Kidney capillary endothelial cell (primary cell): Measurements from ENCODE around the gene LSAMP.
A peak's percentile ranks its signal among the peaks of the same experiment; 100 is the strongest.

Experiments used
- DNase-seq: peaks from one replicate; pipeline ENCODE4 v3.0.0-alpha.2; 2018; ENCODE audit warnings: low spot score

The LSAMP gene

DNA sequence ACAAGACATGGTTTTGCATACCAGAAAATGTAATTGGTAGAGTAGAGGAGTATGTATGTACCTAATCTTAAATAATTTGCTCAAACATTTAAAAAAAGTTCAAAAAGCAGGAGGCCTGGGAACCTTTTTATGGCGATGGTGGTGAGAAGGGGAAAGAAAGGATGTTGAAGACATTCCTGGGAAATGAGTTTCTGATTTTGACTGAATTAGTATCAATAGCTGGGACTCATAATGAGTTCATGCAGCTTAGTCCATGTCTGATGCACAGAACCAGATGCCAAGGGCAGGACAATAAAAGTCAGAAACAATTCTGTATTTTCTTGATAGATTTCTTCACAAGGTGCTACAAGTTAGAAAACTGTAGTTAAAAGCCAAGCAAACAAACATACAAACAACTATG lies 426.6 kb downstream of the LSAMP start:
- no peak for DNase-seq

DNA sequence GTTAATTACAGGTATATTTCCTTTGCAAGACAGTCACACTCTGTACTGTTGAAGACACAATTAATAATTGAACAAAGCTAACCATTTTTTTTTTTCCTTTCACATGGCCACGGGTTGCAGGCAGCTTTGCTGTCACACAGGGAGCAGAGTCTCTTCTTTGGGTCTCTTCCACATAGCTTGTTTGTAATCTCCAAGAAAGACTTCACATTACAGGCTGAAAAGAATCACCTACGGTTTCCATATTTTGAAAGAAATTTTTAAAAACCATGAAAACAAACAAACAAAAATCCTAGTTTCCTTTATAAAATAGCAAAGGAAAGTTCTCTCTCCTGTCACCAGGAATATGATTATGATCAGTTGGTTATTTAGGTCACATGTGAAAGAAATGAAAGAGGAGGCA lies 429.4 kb downstream of the LSAMP start:
- no peak for DNase-seq

DNA sequence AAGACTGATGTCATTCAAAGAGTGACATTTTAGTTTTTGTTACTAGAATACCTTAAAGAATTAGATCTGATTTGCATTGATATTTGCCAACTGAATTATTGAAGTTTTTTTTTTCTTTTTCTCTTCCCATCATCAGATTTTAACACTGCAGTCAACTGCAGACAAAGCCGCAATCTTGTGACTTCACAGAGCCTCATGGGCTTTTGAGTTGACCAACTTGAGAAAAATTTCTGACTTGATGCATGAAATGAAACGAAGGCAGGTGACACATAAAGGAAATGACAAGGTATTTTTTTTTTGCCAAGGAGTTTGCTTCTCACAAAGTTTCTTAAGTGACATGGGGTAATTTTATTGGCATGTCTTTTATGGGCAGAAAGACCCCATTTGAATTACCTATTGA lies 438.3 kb downstream of the LSAMP start:
- no peak for DNase-seq

DNA sequence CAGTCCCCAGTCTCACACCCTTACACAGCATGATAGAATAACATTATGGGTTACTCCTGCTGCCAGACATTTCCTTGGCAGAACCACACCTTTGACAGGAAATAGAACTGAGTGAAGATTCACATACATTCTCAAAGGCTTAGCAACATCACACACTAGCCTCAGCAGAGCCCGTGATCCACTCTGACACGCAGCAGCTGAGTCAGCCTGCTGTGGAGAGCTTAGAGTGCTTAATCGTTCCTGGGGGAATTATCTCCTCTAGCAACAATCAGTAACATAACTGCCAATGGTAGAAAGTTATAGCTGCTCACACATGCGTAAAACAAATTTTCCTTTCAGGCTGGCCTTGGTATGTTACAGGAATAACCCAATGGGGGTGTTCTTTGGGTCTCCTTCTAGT lies 439.9 kb downstream of the LSAMP start:
- DNase-seq = peak; percentile 67

DNA sequence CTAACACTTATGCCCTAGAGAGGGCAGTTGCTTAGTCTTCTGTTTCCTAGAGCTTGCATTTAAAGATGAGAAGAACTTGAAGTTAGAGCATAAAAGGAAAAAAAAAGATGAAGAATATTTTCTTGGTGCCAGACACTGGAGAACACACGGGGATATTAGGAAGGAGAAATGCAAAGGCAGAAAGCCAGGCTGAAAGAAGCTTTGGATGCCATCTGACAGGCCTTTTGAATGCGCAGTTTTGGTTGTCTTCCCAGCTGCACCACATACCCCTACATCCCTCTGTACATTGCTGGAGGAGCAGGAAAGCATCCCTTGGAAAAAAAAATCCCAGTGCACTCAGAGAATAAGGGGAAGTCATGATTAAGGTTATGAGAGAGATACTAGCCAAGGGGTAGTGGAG lies 443.1 kb downstream of the LSAMP start:
- DNase-seq = no peak

DNA sequence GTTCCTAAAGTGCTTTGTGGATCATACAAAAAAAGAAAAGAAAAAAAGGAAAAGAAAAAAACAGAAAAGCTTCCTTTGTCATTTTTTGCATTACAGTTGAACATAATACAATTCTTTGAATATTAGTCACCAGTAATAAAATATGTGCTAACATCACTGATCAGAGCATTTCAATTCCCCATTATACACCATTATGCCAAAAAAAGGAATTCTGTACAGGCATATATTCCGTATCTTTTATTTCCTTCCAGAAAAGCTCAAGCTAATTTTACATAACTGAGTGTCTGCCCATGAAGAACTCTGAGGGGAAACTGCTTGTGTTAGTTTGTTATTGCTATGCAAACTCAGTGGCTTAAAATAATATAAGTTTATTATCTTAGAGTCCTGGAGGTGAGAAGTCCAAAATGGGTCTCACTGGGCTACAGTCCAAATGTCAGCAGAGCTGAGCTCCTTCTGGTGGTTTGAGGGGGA lies 444.1 kb downstream of the LSAMP start:
- no peak for DNase-seq

DNA sequence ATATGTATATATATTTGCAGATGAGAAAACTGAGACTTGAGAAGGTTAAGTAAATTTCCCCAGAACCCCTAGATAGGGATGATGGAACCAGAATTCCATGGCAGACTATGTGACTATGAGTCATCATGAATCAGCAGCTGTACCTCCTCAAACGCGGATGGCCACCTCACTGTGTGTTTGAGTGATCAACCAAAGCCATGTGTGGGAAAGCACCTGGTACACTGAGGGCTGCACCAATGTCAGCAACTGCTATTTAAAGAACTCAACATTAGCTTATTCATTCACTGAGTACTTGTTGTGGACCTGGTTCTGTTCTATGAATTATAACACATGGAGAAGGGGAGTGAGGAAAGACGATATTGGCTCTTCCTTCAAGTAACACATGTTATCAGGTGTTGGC lies 445.0 kb downstream of the LSAMP start:
- no peak for DNase-seq

DNA sequence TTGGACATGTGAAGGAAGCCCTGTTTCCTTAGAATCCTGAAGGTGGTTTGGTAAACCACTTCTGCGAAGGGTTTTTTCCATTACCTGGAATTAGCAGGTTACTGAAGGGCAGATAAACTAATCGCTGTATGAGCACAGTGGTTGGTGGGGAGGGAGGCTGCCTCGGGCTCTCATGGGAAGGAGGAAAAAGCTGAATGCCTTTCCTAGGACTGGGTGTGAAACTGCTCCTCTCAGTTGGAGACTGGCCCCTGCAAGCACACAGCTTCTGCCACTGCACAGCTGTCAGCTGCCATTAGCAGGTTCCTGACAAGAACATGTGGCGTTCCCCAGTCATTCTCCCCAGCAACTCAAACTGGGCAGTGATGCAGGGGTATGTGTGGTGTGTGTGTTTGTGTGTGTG lies 445.7 kb downstream of the LSAMP start:
- DNase-seq = no peak

DNA sequence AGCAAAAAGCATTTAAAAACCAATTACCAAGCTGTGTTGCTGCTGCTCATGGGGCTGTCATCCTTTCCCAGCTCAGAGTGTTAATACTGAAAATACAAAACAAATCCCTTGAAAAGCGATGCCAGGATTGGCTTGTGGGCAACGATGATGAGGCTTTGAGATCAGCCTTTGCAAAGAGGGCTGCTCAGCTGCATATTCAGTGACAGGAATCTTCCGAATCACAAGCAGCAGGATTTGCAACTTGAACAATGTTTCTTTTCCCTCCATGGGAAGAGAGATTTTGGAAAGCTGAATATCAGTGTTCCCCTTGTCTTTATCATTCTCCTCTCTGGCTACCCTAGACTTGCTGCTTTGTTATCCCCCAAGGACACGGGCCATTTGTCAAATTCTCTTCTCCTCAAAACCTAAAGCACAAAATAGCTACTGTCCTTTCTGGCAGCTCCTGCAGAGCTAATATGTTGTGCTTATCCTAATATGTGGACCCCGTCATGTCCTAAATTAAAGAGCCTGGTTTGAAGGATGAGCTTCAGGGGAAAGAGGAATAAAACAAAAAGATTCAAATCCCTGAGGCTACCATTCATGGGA lies 446.2 kb downstream of the LSAMP start:
- DNase-seq = no peak

DNA sequence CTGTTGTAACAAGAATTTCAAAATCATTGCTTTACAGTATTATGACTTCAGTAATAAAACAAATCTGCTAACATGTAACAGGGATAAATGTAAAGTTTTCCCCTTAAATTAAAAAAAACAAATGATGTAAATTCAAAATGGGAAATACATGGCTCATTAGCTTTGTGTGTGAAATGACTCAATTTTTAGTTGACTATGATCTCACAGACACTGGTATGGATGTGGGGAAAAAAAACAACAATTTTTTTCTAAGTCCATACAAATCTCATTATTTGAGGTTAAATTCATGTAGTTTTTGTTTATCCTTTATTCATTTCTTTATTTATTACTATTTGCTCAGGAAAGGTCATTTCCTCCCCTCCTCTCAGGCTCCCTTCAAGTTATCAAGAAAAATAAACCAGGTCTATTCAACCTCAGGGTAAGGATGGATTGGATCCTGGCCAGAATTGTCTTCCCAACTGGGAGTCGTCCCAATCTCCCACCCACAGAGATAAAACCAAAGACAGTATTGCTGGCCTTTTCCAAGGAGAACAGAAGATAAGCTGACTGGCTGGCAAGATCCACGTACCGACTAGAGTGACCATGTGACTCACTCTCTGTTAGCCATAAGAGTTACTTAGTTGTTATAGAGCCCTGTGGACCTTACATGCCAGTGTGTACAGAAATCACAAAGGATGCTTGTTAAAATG lies 448.7 kb downstream of the LSAMP start:
- no peak for DNase-seq

DNA sequence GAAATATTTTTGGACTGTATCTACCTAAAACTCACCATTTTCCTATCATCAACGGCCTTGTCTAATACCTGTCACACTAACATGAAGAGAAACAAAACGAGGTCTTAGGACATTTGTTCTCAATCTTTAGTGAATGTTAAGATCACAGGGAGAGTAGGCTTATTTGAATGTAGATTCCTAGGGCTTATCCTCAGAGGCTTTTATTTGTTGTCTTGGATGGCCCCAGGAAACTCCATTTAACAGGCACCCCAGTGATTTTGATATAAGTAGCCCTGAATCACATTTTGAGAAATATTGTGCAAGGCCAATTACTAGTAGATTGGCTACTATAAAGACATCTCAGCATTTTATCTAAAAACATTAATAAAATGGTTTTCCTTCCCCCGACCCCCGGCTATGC lies 454.6 kb downstream of the LSAMP start:
- no peak for DNase-seq

DNA sequence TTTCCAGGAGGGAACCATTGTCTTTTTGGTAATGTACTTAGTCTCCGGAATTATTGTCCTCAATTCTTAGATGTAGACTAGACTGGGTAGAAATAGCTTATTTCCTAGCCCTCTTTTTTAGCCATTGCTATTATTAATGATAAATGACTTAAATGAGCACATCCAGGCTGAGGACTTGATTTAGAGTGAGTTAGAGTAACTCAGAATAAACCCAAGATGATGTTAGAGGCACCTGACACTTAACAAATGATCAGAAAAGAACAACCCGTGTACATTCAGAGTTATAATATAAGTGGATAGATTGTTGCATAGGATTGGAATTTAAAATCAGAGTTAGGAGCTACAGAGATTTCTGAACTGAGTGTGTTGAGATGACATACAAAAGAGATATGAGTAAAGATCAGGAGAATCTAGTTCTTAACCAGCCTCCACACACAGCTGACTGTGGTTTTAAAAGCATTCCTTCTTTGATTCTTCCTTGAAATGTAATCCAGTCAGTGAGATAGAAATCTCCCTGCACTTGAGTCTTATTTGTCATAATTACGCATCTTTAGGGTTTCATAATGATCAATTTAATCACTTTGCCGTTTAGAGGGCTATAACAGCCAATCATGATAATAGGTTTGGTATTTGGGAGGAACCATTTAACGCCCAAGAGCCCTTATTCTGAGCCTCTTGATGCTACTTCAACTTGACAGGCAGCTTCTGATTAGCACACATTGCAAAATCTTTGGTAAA lies 455.4 kb downstream of the LSAMP start:
- DNase-seq = no peak

DNA sequence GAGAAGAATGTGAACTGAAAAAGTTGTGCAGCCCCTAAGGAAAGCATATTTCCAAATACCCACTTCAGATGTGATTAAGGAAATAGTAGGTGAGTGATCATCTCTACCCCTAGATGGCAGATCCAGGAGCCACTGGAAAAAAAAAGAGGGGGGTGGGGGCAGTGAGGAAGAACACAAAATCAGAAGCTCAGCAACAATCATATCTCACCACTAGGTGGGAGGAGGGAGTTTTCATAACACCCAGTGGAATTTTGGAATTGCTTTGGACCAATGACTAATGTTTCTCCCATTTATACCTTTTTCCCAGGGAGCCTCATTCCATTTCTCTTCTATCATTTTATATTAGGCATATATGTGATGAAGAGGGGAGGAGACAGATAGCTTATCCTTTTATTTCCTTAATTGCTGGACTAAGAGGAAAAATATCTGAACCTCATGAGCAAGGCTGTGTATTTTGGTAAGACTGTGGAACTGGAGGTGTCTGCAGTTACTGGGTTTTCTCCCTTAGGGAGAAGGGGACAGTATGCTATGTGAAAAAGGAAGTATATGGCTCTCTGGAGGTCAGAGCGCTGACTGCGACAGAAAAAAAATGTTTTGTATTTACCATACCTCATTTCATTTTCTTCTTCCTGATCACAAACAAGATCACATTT lies 458.6 kb downstream of the LSAMP start:
- DNase-seq = no peak

DNA sequence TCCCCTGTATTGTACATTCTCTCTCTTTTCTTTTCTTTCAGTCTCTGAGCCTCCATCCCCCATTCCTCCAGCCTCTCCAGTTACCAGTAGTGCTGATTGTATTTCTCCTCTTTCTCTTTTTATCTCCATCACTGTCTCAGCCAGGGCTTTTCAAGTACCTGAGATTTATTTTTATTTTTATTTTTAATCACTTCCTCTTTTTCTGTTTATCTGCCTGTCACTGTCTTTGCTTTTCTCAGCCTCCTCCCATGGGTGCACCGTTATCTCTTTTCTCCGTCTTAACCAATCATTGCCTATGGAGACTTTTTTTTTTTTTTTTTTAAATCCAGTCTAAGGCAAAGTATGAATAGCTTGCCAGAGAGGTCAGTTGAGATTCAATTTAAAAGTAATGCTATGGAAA lies 462.7 kb downstream of the LSAMP start:
- no peak for DNase-seq

DNA sequence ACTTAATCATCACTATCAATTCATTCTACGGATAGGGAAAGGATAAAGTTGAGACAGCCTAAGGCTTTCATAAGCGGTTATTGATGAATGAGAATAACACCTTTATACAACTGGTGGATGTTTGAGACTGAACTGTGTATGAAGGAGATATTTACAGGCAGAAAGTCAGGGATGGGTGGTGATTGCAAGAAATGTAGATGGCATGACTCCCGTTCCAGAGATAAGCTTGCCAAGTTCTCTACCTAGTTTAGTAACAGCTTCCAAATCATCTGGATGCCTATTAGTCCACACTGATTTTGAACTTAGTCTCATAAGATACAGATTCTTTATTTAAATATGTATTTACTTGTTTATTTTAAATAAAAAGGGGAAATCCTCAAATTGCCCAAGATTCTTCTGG lies 463.2 kb downstream of the LSAMP start:
- no peak for DNase-seq

DNA sequence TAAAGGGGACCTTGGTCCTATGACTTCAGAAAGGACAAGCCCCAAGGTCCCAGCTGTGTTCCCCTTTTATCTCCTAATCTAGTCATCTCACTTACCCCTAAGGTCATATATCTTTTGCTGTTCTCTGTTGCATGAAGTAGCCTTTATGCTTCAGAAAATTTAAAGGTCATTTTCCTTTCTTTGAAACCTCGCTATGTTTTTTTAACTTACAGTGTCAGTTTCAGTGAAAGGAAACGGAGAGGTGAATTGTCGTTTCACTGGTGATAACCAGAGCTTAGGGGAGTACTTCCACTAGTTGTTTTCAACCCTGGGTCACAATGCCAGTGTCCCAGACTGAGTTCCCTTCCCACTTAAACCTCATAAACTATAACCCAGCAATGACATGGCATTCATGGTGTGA lies 464.6 kb downstream of the LSAMP start:
- no peak for DNase-seq

DNA sequence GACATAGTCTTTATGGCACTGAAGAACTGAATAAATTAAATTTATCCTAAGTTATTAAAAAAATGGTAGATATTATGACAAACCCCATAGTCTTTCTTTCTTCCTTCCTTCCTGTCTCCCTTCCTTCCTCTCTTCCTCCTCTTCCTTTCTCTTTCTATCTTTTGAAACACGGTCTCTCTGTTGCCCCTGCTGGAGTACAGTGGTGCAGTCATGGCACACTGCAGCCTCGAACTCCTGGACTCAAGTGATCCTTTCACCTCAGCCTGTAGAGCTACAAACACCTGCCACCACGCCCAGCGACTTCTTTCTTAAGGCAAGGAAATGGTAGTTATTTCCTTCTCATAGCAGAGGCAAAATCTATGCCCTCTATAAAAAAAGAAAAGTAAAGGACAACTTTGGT lies 467.4 kb downstream of the LSAMP start:
- no peak for DNase-seq

DNA sequence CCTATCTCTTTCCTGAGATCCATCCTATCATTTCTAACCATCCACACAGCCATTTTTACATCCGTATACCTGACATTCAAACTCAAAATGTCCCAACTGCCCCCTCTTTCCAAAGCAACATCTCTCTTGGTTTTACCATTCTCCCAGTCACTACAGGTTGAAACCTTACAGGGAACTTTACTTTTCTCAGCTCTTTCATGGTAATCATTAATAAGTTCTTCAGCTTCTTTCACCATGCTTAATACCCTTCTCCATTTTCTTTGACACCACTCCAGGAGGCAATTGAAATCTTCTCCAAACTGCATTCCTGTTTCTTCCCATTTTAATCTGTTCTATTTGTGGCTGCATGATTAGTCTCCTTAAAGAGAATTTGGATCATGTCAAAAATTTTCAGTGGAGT lies 469.5 kb downstream of the LSAMP start:
- DNase-seq = no peak

DNA sequence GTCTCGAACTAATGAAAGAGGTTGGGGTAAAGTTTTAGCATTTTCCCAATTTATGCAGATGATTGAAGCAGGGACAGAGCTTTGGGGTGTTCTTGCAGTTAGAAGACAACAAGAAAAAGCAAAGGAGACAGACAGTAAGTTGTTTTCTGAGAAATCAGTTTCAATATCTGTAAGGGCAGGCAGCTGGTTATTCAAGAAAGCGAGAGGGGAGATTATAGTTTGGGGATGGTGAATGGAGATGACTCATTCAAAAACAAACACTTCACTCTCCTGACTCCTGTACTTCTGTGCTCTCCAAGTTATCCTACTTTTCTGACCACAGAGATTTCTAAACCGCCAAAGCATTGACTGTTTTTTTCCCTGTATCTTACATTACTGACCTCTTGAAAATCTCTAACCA lies 469.9 kb downstream of the LSAMP start:
- no peak for DNase-seq

DNA sequence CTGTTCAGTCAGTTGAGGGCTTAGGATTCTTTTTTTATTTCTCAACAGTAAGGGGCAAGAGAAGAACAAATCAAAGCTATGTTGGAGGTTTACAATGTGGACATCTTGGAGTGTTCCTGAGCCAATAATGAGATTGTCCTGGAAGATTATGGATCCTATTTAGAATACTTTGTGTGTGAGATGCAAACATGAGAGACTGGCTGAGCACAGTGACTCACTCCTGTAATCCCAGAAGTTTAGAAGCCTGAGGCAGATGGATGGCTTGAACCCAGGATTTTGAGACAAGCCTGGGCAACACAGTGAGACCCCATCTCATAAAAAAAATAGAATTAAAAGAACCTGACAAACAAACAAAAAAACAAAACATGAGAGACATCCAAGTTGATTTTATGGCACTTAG lies 470.3 kb downstream of the LSAMP start:
- DNase-seq = no peak

DNA sequence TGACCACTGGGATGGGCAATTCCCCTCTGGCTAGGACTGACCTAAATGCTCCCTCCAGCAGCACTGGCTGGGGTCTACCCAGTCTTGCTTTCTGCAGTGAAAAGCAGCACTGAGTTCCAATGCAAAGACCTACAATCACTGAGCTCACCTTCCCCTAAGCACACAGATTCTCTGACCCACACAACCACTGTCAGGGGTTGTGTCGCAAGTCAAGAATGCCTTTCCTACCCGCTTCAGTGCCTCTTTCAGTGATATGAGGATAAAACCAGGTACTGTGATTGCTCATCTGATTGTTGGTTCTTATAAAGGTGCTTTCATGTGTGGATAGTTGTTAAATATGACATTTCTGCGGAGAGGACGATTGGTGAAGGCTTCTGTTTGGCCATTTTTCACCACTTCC lies 476.4 kb downstream of the LSAMP start:
- no peak for DNase-seq

DNA sequence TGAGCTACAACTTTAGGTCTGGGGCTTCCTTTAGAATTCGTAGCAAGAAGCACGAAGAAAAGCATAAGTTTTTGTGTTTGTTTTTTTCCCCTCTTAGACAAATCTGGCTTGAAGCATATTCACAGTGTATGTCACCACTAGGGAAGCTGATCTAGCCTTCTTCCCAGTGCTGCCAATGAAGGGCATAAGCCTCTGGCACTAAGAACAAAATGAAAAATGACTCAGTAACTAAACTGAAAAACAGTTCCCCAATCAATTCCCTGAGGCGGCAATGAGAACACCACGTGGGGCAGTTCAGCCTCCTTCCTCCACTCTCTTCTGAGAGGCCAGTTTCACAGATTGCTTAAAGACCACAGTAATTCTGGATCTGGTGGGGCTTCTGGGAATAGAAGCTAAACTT lies 483.9 kb downstream of the LSAMP start:
- no peak for DNase-seq

DNA sequence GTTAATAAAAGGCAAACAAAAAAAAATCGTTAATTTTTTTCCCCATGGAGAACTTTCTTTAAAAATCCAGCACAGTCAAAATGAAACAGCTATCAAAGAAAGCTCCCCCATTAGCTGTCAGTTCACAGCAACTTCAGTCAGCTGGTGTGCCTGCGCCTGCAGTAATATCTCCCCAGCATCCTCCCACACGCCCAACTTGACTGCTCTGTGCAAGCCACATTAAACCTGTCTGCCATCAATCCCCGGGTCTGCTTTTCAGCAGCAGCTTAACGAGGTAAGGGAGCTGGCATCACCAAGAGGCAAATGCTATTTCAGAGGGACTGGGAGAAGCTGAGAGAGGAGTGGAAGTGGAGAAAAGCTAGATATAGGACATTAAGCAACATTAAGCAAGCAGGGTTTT lies 484.5 kb downstream of the LSAMP start:
- DNase-seq = no peak
